ENCODE data around the gene ARMC7. TPM values are rescaled to one million over a fixed set of nuclear protein-coding genes. Genes with fewer than 3 reads are reported as not detected.

ARMC7 gene
- total RNA-seq, 1 experiment from 2014 or later: 22.8 TPM

DNA sequence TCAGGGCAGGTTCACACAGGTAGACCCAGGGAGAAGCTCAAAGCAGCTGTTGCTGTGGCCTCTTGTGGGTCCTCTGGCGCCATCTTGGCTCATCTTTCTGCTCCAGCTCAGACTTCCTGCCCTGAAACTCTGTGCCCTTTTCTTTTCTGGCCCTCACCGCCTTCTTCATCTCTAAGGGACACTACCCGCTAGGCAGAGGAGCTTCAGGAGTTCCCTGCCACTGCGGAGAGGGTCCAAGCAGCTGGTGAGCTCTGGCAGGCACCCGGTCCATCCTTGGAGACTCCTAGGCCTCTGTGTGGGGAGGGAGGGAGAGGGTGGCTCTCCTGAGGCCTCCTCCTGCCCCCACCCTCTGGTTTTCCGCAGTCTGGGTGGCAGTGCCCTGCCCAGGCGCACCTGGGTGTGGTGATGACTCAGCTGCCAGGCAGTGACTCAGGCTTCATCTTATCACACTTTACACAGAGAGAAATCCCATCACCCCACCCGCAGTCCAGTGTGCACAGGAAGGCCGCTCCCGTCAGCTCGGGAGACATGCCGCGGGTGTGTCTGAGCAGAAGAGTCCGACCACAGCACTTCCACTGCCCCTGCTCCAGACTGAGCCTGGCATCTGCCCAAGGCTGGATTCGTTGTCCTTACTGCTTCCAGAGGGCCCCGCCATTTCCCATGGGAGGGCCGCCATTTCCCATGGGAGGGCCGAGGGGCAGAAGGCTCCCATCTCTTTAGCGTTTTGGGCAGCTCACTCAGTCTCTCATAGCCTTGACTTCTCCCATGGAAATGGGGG is 14.5 kb downstream of the ARMC7 start:
- Histone ChIP-seq H2BK120ac (ENCODE audit: low read depth, low read length, poor library complexity, severe bottlenecking) (no peak overlapping the region), H3K79me2 (ENCODE audit: insufficient read depth, low read length) (no peaks in the 10 kb centered on the region), H3K4me2 (ENCODE audit: insufficient read depth, insufficient read length, low read length) (no peak overlapping the region), H3K27me3 (ENCODE audit: insufficient read depth, low read length) (no peaks in the 10 kb centered on the region), H3K9me3 (ENCODE audit: control insufficient read depth, low read depth, low read length) (no peaks in the 10 kb centered on the region), H4K20me1 (ENCODE audit: control insufficient read depth, insufficient read depth, insufficient read length) (no peaks in the 10 kb centered on the region), H3T11ph (ENCODE audit: low read length) (no peak overlapping the region), H3K56ac (ENCODE audit: insufficient read length, low read depth, low read length) (no peak overlapping the region), H4K8ac (replicated peaks; ENCODE audit: insufficient read length, low read depth, low read length) (no peak overlapping the region), H2BK12ac (ENCODE audit: insufficient read length, low read depth, low read length) (no peak overlapping the region), H3K27ac (ENCODE audit: insufficient read length, low read depth, low read length) (no peak overlapping the region), H3K9ac (ENCODE audit: extremely low read depth, insufficient read length, low read length) (no peak overlapping the region), H4K91ac (ENCODE audit: insufficient read length, low read depth, low read length) (no peak overlapping the region), H3K23me2 (ENCODE audit: insufficient read length, low read depth, low read length, poor library complexity, severe bottlenecking) (no peaks in the 10 kb centered on the region), H3K18ac (ENCODE audit: insufficient read length, low read depth, low read length) (no peak overlapping the region), H4K5ac (ENCODE audit: insufficient read length, low read depth, low read length) (no peak overlapping the region), H2AK5ac (ENCODE audit: insufficient read length, low read length) (no peak overlapping the region), H3K4ac (ENCODE audit: low read depth, low read length) (no peak overlapping the region), H3K79me1 (ENCODE audit: insufficient read depth, low read depth, low read length, poor library complexity, severe bottlenecking) (no peaks in the 10 kb centered on the region), H2BK20ac (ENCODE audit: low read depth, low read length, poor library complexity, severe bottlenecking) (no peak overlapping the region), H3K14ac (ENCODE audit: insufficient read depth, low read length) (no peak overlapping the region), H2AFZ (ENCODE audit: low read length) (no peak overlapping the region), H3K23ac (ENCODE audit: insufficient read length, low read depth, low read length) (no peak overlapping the region), H2BK5ac (ENCODE audit: insufficient read length, low read length) (no peak overlapping the region), H3K4me1 (ENCODE audit: insufficient read depth, low read length) (no peaks in the 10 kb centered on the region), H2BK15ac (ENCODE audit: low read depth, low read length) (no peak overlapping the region; the same call in 1 of the 2 replicates)
- no peak overlapping the region; a peak in 1 of 5 replicates for H3K4me3 Mint-ChIP-seq
- peaks cover 6 to 7% of the 10 kb centered on the region in 2 experiments; a peak in 3 of 4 replicates for H3K4me1 Mint-ChIP-seq
- no peaks in the 10 kb centered on the region for H3K27me3 Mint-ChIP-seq (ENCODE audit: low read depth)
- DNase-seq: no peak
- WGBS (ENCODE audit: extremely low coverage, insufficient read length, low lambda C conversion rate): no CpG with 5 or more reads among the region's 19 CpGs
- peaks cover 4 to 18% (median 13%) of the 10 kb centered on the region in 3 experiments for H3K36me3 Mint-ChIP-seq (ENCODE audit: insufficient read depth in 1 of 3, low read depth in 3 of 3)
- H3K27ac Mint-ChIP-seq: peak overlapping the region; percentile 66 to 76 (median 74); a peak in 3 of 7 replicates
- TF ChIP-seq, protein P1, sequence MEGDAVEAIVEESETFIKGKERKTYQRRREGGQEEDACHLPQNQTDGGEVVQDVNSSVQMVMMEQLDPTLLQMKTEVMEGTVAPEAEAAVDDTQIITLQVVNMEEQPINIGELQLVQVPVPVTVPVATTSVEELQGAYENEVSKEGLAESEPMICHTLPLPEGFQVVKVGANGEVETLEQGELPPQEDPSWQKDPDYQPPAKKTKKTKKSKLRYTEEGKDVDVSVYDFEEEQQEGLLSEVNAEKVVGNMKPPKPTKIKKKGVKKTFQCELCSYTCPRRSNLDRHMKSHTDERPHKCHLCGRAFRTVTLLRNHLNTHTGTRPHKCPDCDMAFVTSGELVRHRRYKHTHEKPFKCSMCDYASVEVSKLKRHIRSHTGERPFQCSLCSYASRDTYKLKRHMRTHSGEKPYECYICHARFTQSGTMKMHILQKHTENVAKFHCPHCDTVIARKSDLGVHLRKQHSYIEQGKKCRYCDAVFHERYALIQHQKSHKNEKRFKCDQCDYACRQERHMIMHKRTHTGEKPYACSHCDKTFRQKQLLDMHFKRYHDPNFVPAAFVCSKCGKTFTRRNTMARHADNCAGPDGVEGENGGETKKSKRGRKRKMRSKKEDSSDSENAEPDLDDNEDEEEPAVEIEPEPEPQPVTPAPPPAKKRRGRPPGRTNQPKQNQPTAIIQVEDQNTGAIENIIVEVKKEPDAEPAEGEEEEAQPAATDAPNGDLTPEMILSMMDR (conservative IDR thresholded peaks at IDR 0.05): no peak
- no peaks in the 10 kb centered on the region; a peak in 1 of 5 replicates for H3K9me3 Mint-ChIP-seq
